SU-DHL-6 (cell line): ENCODE measurements around the gene MKRN1.

Source experiments
- H2AFZ ChIP-seq: fragments of 200-600 bp; sonication (generic); 2 replicates; pipeline ENCODE4 v1.6.1; 2014; ENCODE audit warnings: low read depth, mild to moderate bottlenecking, moderate library complexity, mixed read lengths, antibody characterized with exemption, low read length; ENCODE audit not compliant: severe bottlenecking
- H3F3A ChIP-seq: fragments of 200-600 bp; shearing (Covaris generic); 2 replicates; pipeline ENCODE4 v1.6.0; 2016; ENCODE audit warnings: antibody characterized with exemption, mild to moderate bottlenecking; ENCODE audit not compliant: insufficient read depth
- H3K27ac ChIP-seq: fragments of 200-600 bp; sonication (generic); 2 replicates; pipeline ENCODE4 v1.5.1; 2016; ENCODE audit warnings: low read depth, mild to moderate bottlenecking, low read length, moderate library complexity, mixed read lengths
- H3K27me3 ChIP-seq: fragments of 200-600 bp; sonication (generic), shearing (Covaris generic); 2 replicates; pipeline ENCODE4 v1.6.0; 2014; ENCODE audit warnings: mild to moderate bottlenecking, low read length
- H3K36me3 ChIP-seq: fragments of 200-600 bp; sonication (generic); 2 replicates; pipeline ENCODE4 v1.6.1; 2014; ENCODE audit warnings: mild to moderate bottlenecking, low read length, mixed read lengths
- H3K4me2 ChIP-seq: fragments of 300-600, 200-600 bp; shearing (Covaris generic), sonication (generic); 2 replicates; pipeline ENCODE4 v1.6.0; 2014; ENCODE audit warnings: low read length, low read depth, mild to moderate bottlenecking; ENCODE audit not compliant: poor library complexity, severe bottlenecking
- H3K4me3 ChIP-seq: fragments of 200-600 bp; sonication (generic); 2 replicates; pipeline ENCODE4 v1.5.1; 2014; ENCODE audit warnings: antibody characterized with exemption, low read length, mild to moderate bottlenecking, mixed read lengths; ENCODE audit not compliant: insufficient read depth, poor library complexity, severe bottlenecking
- H3K79me2 ChIP-seq: fragments of 200-600 bp; sonication (generic); 2 replicates; pipeline ENCODE4 v1.6.1; 2014; ENCODE audit warnings: mild to moderate bottlenecking, low read length, moderate library complexity; ENCODE audit not compliant: insufficient read depth
- H3K9ac ChIP-seq: fragments of 200-600 bp; sonication (generic); 2 replicates; pipeline ENCODE4 v1.7.0; 2014; ENCODE audit warnings: mild to moderate bottlenecking, low read length
- H3K9me2 ChIP-seq: fragments of 200-600 bp; sonication (generic); replicated peaks from 2 replicates; pipeline ENCODE4 v1.6.1; 2014; ENCODE audit warnings: low read length; ENCODE audit not compliant: insufficient read depth
- H3K9me3 ChIP-seq: fragments of 200-600 bp; sonication (generic); 2 replicates; pipeline ENCODE4 v1.6.1; 2014; ENCODE audit warnings: low read length, mixed read lengths; ENCODE audit not compliant: insufficient read depth
- H4K20me1 ChIP-seq: fragments of 200-600 bp; sonication (generic); 2 replicates; pipeline ENCODE4 v1.6.1; 2014; ENCODE audit warnings: low read depth, mild to moderate bottlenecking, antibody characterized with exemption, low read length, moderate library complexity, mixed read lengths
- CTCF ChIP-seq: fragments of 200-600 bp; sonication (generic); IDR thresholded peaks from one replicate; pipeline ENCODE4 v1.5.1; 2017; ENCODE audit warnings: antibody characterized with exemption, mild to moderate bottlenecking, low read length, moderate library complexity; ENCODE audit not compliant: insufficient read depth, poor library complexity, severe bottlenecking
- EZH2phosphoT487 ChIP-seq: fragments of 200-600 bp; sonication (generic), shearing (Covaris generic); conservative IDR thresholded peaks from 2 replicates; pipeline ENCODE4 v1.6.1; 2018; ENCODE audit warnings: mild to moderate bottlenecking, antibody characterized with exemption, low read length, moderate library complexity, mixed read lengths

Gene MKRN1

DNA sequence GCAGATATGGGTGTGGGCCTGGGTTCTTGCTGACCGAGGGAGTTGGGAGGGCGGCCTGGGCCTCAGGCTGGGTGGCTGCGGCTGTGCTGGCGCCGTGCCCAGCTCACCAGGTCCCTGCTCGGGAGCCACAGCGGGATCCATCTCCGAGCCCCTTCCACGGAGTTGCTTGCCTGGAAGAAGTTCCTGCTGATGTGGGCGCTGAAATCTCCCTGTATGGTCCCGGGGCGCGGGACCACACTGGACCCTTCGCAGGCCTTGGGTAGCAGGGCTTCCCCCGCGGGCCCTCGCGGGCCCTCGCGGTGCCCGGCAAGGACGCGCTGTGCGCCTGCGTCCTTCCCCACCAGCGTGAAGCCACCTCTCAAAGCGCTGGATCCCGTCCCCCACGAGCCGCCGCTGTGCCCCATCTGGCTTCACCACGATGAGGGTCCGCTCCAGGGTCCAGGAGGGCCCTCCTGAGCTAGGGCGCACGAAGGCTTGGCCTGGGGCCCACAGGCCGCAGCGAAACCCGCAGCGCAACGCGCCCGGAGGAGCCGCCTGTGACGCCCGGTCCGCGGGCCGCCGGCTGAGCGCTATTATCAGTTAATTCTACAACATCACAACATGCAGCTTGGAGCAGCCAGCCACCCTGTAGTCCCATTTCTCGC, 43.9 kb downstream of the MKRN1 start:
- Histone ChIP-seq H3K27ac (no peak overlapping the region), H3K4me2 (no peak overlapping the region), H3K36me3 (no peaks in the 10 kb centered on the region), H3F3A (no peaks in the 10 kb centered on the region), H3K79me2 (no peaks in the 10 kb centered on the region), H3K27me3 (no peaks in the 10 kb centered on the region), H3K4me3 (no peak overlapping the region), H3K9me3 (no peaks in the 10 kb centered on the region), H4K20me1 (no peaks in the 10 kb centered on the region), H3K9me2 (no peaks in the 10 kb centered on the region), H2AFZ (no peak overlapping the region), H3K9ac (no peak overlapping the region)
- no peak for TF ChIP-seq CTCF
- TF ChIP-seq EZH2phosphoT487: no peak

- no peaks in the 10 kb centered on the region for H3K79me2 ChIP-seq
Measured at GRCh38 chr7:140433396-140433795, 45.9 kb downstream of the MKRN1 start.

GRCh38 chr7:140426130-140426529, 53.2 kb downstream of the MKRN1 start:
- Histone ChIP-seq H3K36me3 (no peaks in the 10 kb centered on the region), H3F3A (no peaks in the 10 kb centered on the region), H3K9me3 (no peaks in the 10 kb centered on the region), H4K20me1 (no peaks in the 10 kb centered on the region), H3K9ac (no peak overlapping the region), H3K9me2 (no peaks in the 10 kb centered on the region), H3K79me2 (no peaks in the 10 kb centered on the region), H3K27ac (no peak overlapping the region), H2AFZ (no peak overlapping the region), H3K4me2 (no peak overlapping the region), H3K4me3 (no peak overlapping the region), H3K27me3 (no peaks in the 10 kb centered on the region)
- no peak for TF ChIP-seq CTCF
- TF ChIP-seq EZH2phosphoT487: no peak

More at GRCh38 chr7:140433396-140433795, 45.9 kb downstream of the MKRN1 start:
- no peaks in the 10 kb centered on the region for H3K36me3 ChIP-seq
- TF ChIP-seq EZH2phosphoT487 (no peak), CTCF (no peak)
- H2AFZ ChIP-seq: no peak overlapping the region
- H3K4me2 ChIP-seq: no peak overlapping the region
- no peak overlapping the region for H3K4me3 ChIP-seq
- no peaks in the 10 kb centered on the region for H3K27me3 ChIP-seq
- H3F3A ChIP-seq: no peaks in the 10 kb centered on the region
- no peaks in the 10 kb centered on the region for H3K9me3 ChIP-seq
- H3K9me2 ChIP-seq: no peaks in the 10 kb centered on the region
- H4K20me1 ChIP-seq: no peaks in the 10 kb centered on the region
- H3K27ac ChIP-seq: no peak overlapping the region
- H3K9ac ChIP-seq: no peak overlapping the region

DNA sequence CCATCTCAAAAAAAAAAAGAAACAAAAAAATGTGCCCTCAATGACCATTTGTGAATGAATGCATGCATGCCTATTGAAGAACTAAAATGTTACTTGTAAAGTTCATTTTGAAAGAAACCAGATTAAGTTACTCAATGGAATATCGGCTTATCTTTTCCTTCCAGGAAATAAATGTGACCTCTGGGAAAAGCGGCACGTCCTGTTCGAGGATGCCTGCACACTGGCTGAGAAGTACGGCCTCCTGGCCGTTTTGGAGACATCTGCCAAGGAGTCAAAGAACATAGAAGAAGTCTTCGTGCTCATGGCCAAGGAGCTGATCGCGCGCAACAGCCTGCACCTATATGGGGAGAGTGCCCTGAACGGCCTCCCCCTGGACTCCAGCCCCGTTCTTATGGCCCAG, 53.6 kb downstream of the MKRN1 start:
- H3K9me3 ChIP-seq: no peaks in the 10 kb centered on the region
- H3K36me3 ChIP-seq: no peaks in the 10 kb centered on the region
- no peaks in the 10 kb centered on the region for H3K9me2 ChIP-seq
- H3K27me3 ChIP-seq: no peaks in the 10 kb centered on the region
- H4K20me1 ChIP-seq: no peaks in the 10 kb centered on the region
- TF ChIP-seq CTCF (no peak), EZH2phosphoT487 (no peak)
- H3K4me2 ChIP-seq: no peak overlapping the region
- H2AFZ ChIP-seq: no peak overlapping the region
- H3K9ac ChIP-seq: no peak overlapping the region
- H3K4me3 ChIP-seq: no peak overlapping the region
- H3K27ac ChIP-seq: no peak overlapping the region
- H3K79me2 ChIP-seq: no peaks in the 10 kb centered on the region
- no peaks in the 10 kb centered on the region for H3F3A ChIP-seq
